WTC11 (cell line): ENCODE measurements around the gene STK17B. TPM values are rescaled to one million over a fixed set of nuclear protein-coding genes. Genes with fewer than 3 reads are reported as not detected.

Source experiments
- ATAC-seq: fragments of 200-7000 bp; cut with Tn5 transposase; 2 replicates; pipeline ENCODE4 v1.10.0; 2021; ENCODE audit warnings: mild to moderate bottlenecking, moderate library complexity
- CTCF ChIA-PET: fragments of 300-600 bp; sonication (Branson Sonifier 250); formaldehyde crosslinking; loops from one replicate; lab custom pipeline; 2021; ENCODE audit warnings: antibody characterized with exemption; lab: Charles Lee
- POLR2A ChIA-PET: fragments of 350-600 bp; sonication (Branson Sonifier 250); formaldehyde crosslinking; loops from one replicate; lab custom pipeline; 2021; ENCODE audit warnings: antibody characterized with exemption; lab: Charles Lee
- DNase-seq: peaks from one replicate; pipeline ENCODE4 v3.0.0; 2021; ENCODE audit warnings: low spot score
- H3K27ac Mint-ChIP-seq: 2 replicates; pipeline ENCODE4 v1.8.0; 2021; ENCODE audit warnings: mixed read lengths
- H3K27me3 Mint-ChIP-seq: 2 replicates; pipeline ENCODE4 v1.8.0; 2021; ENCODE audit warnings: low read depth, mild to moderate bottlenecking, moderate library complexity, mixed read lengths
- H3K36me3 Mint-ChIP-seq: 2 replicates; pipeline ENCODE4 v1.8.0; 2021; ENCODE audit warnings: mixed read lengths
- H3K4me1 Mint-ChIP-seq: 2 replicates; pipeline ENCODE4 v1.8.0; 2022; ENCODE audit warnings: mixed read lengths
- H3K4me3 Mint-ChIP-seq: 2 replicates; pipeline ENCODE4 v1.8.0; 2021; ENCODE audit warnings: mild to moderate bottlenecking, moderate library complexity, mixed read lengths
- H3K9me3 Mint-ChIP-seq: 2 replicates; pipeline ENCODE4 v1.8.0; 2021; ENCODE audit warnings: mixed read lengths
- CREB1 ChIP-seq: sonication (generic); formaldehyde crosslinking; IDR thresholded peaks from 2 replicates; pipeline ENCODE4 v1.8.0; 2023; ENCODE audit warnings: mild to moderate bottlenecking, missing genetic modification reagents
- CTCF ChIP-seq: fragments of 200-600 bp; IDR thresholded peaks from 2 replicates; pipeline ENCODE4 v1.8.0; 2022; ENCODE audit warnings: antibody characterized with exemption
- ERG ChIP-seq: fragments of 250-450 bp; sonication (Bioruptor Pico); IDR thresholded peaks from 2 replicates; pipeline ENCODE4 v1.8.0; 2021; ENCODE audit warnings: mild to moderate bottlenecking
- FOXP4 ChIP-seq: sonication (generic); formaldehyde crosslinking; IDR thresholded peaks from 2 replicates; pipeline ENCODE4 v1.8.0; 2022; ENCODE audit warnings: mild to moderate bottlenecking, missing genetic modification reagents
- IRF2 ChIP-seq: sonication (generic); formaldehyde crosslinking; IDR thresholded peaks from 2 replicates; pipeline ENCODE4 v1.8.0; 2022; ENCODE audit warnings: low read depth, missing genetic modification reagents, borderline replicate concordance
- JUN ChIP-seq: sonication (generic); formaldehyde crosslinking; IDR thresholded peaks from 2 replicates; pipeline ENCODE4 v1.8.0; 2023; ENCODE audit warnings: mild to moderate bottlenecking, missing genetic modification reagents
- MAX ChIP-seq: sonication (generic); formaldehyde crosslinking; IDR thresholded peaks from 2 replicates; pipeline ENCODE4 v1.8.0; 2022; ENCODE audit warnings: mild to moderate bottlenecking, missing genetic modification reagents
- MXD4 ChIP-seq: fragments of 250-450 bp; sonication (Bioruptor Pico); IDR thresholded peaks from 2 replicates; pipeline ENCODE4 v1.8.0; 2021; ENCODE audit warnings: mild to moderate bottlenecking, moderate library complexity, borderline replicate concordance
- NR1H2 ChIP-seq: sonication (generic); formaldehyde crosslinking; IDR thresholded peaks from 2 replicates; pipeline ENCODE4 v1.9.0; 2021; ENCODE audit warnings: mild to moderate bottlenecking, moderate library complexity, missing genetic modification reagents
- NR2C2 ChIP-seq: sonication (generic); formaldehyde crosslinking; IDR thresholded peaks from 2 replicates; pipeline ENCODE4 v1.8.0; 2022; ENCODE audit warnings: mild to moderate bottlenecking, missing genetic modification reagents
- NR3C1 ChIP-seq: sonication (generic); formaldehyde crosslinking; conservative IDR thresholded peaks from 2 replicates; pipeline ENCODE4 v1.8.1; 2023; ENCODE audit warnings: low read depth, mild to moderate bottlenecking, missing genetic modification reagents
- OVOL2 ChIP-seq: fragments of 250-450 bp; sonication (Bioruptor Pico); IDR thresholded peaks from 2 replicates; pipeline ENCODE4 v1.9.0; 2021; ENCODE audit warnings: mild to moderate bottlenecking, borderline replicate concordance
- PRDM15 ChIP-seq: sonication (generic); formaldehyde crosslinking; IDR thresholded peaks from 2 replicates; pipeline ENCODE4 v1.8.0; 2022; ENCODE audit warnings: missing genetic modification reagents
- PRRX2 ChIP-seq: fragments of 250-450 bp; sonication (Bioruptor Pico); IDR thresholded peaks from 2 replicates; pipeline ENCODE4 v1.8.0; 2021; ENCODE audit warnings: mild to moderate bottlenecking
- RELA ChIP-seq: sonication (generic); formaldehyde crosslinking; IDR thresholded peaks from 2 replicates; pipeline ENCODE4 v1.8.1; 2022; ENCODE audit warnings: missing genetic modification reagents, mild to moderate bottlenecking, borderline replicate concordance
- SOX15 ChIP-seq: fragments of 250-450 bp; sonication (Bioruptor Pico); IDR thresholded peaks from 2 replicates; pipeline ENCODE4 v1.9.0; 2021; ENCODE audit warnings: mild to moderate bottlenecking
- TEAD1 ChIP-seq: sonication (generic); formaldehyde crosslinking; IDR thresholded peaks from 2 replicates; pipeline ENCODE4 v1.8.0; 2022; ENCODE audit warnings: mild to moderate bottlenecking, missing genetic modification reagents
- USF2 ChIP-seq: sonication (generic); formaldehyde crosslinking; IDR thresholded peaks from 2 replicates; pipeline ENCODE4 v1.8.1; 2023; ENCODE audit warnings: mild to moderate bottlenecking, missing genetic modification reagents, moderate library complexity
- ZBTB21 ChIP-seq: sonication (generic); formaldehyde crosslinking; IDR thresholded peaks from 2 replicates; pipeline ENCODE4 v1.8.1; 2023; ENCODE audit warnings: mild to moderate bottlenecking, missing genetic modification reagents, borderline replicate concordance
- ZMAT4 ChIP-seq: fragments of 250-450 bp; sonication (Bioruptor Pico); IDR thresholded peaks from 2 replicates; pipeline ENCODE4 v1.9.0; 2021; ENCODE audit warnings: mild to moderate bottlenecking
- ZNF219 ChIP-seq: sonication (generic); formaldehyde crosslinking; IDR thresholded peaks from 2 replicates; pipeline ENCODE4 v1.8.0; 2023; ENCODE audit warnings: missing genetic modification reagents, mild to moderate bottlenecking, borderline replicate concordance
- ZNF671 ChIP-seq: fragments of 250-450 bp; sonication (Bioruptor Pico); IDR thresholded peaks from 2 replicates; pipeline ENCODE4 v1.8.0; 2021; ENCODE audit warnings: mild to moderate bottlenecking
- total RNA-seq: library from RNA; stranded (reverse); gene quantifications from 3 replicates; pipeline ENCODE4 v1.2.3, GENCODE V29; 2021

Gene STK17B
- total RNA-seq, 1 experiment from 2014 or later, result 11.8 TPM

- no peak overlapping the region for H3K4me3 Mint-ChIP-seq
- DNase-seq (no peak), ATAC-seq (no peak)
- no peaks in the 10 kb centered on the region for H3K4me1 Mint-ChIP-seq
- no peaks in the 10 kb centered on the region for H3K27me3 Mint-ChIP-seq
- no peaks in the 10 kb centered on the region for H3K36me3 Mint-ChIP-seq
- TF ChIP-seq NR1H2 (CRISPR knock-in tag), result no peak
- no peak for TF ChIP-seq RELA (CRISPR knock-in tag)
- TF ChIP-seq OVOL2, result no peak
- TF ChIP-seq JUN (CRISPR knock-in tag), result no peak
- TF ChIP-seq CTCF, result no peak
- TF ChIP-seq CREB1, result no peak
- TF ChIP-seq SOX15, result no peak
- no peak for TF ChIP-seq FOXP4
- no peak for TF ChIP-seq PRDM15 (CRISPR knock-in tag)
- TF ChIP-seq MAX (CRISPR knock-in tag), result no peak
- TF ChIP-seq ZNF219 (CRISPR knock-in tag), result no peak
- no peak for TF ChIP-seq ZBTB21
- TF ChIP-seq PRRX2, result no peak
- no peak for TF ChIP-seq TEAD1 (CRISPR knock-in tag)
- no peaks in the 10 kb centered on the region for H3K9me3 Mint-ChIP-seq
- CTCF ChIA-PET, result no interaction called here
- no peak overlapping the region for H3K27ac Mint-ChIP-seq
- POLR2A ChIA-PET, result interaction anchor here (0.6 kb wide), 1 partner anchor 28 kb away, joined by 4 read pairs; no protein-coding TSS in a partner anchor
These were observed 23.9 kb upstream of the STK17B start for GRCh38 chr2:196195302-196195701.

GRCh38 chr2:196191541-196191940 lies 20.2 kb upstream of the STK17B start:
- Mint-ChIP-seq H3K9me3 (peaks cover 8% of the 10 kb centered on the region; the same call in 1 of the 2 replicates), H3K36me3 (no peaks in the 10 kb centered on the region), H3K4me3 (no peak overlapping the region), H3K4me1 (no peaks in the 10 kb centered on the region), H3K27me3 (no peaks in the 10 kb centered on the region), H3K27ac (no peak overlapping the region)
- POLR2A ChIA-PET, result no interaction called here
- no peak for DNase-seq
- no peak for ATAC-seq
- CTCF ChIA-PET, result no interaction called here
- TF ChIP-seq TEAD1 (CRISPR knock-in tag) (no peak), MXD4 (no peak), ZMAT4 (CRISPR knock-in tag) (no peak), USF2 (CRISPR knock-in tag) (no peak), CTCF (no peak), OVOL2 (no peak), NR3C1 (no peak), ERG (CRISPR knock-in tag) (no peak), ZNF671 (no peak), NR2C2 (CRISPR knock-in tag) (no peak), ZBTB21 (no peak), ZNF219 (CRISPR knock-in tag) (no peak), IRF2 (CRISPR knock-in tag) (no peak)
